Esophagus muscularis mucosa (tissue), 4 donors: ENCODE results near the gene PLBD2. TPM values are rescaled to one million over a fixed set of nuclear protein-coding genes. Genes with fewer than 3 reads are reported as not detected.

Experiments used
- DNase-seq: peaks from one replicate; pipeline ENCODE4 v3.0.0-alpha.2; 2017; ENCODE audit errors: extremely low spot score
- H3K27ac ChIP-seq, 4 donors: fragments of 200-600 bp; sonication (generic); replicated peaks in 1 of 4; 1 replicate in 3 of 4; 2 replicates in 1 of 4; pipeline ENCODE4 v1.5.1; 2016 to 2019; ENCODE audit warnings: mild to moderate bottlenecking in 1 of 4
- H3K27me3 ChIP-seq, 4 donors: fragments of 200-600 bp; sonication (generic); one replicate each; pipeline versions ENCODE4 v1.5.1 to v1.6.0; 2016 to 2019
- H3K36me3 ChIP-seq, 4 donors: fragments of 200-600 bp; sonication (generic); one replicate each; pipeline ENCODE4 v1.5.1; 2016 to 2019
- H3K4me1 ChIP-seq, 4 donors: fragments of 200-600 bp; sonication (generic); one replicate each; pipeline ENCODE4 v1.5.1; 2016 to 2019
- H3K4me3 ChIP-seq, 4 donors: fragments of 200-600 bp; sonication (generic); 1 replicate in 2 of 4; 2 replicates in 2 of 4; pipeline ENCODE4 v1.5.1; 2016 to 2019; ENCODE audit warnings: mild to moderate bottlenecking in 4 of 4, moderate library complexity in 1 of 4
- H3K9me3 ChIP-seq, 4 donors: fragments of 200-600 bp; sonication (generic); 1 replicate in 3 of 4; 2 replicates in 1 of 4; pipeline ENCODE4 v1.5.1; 2016 to 2019
- EP300 ChIP-seq: sonication (generic); formaldehyde crosslinking; IDR thresholded peaks from one replicate; pipeline ENCODE4 v1.6.1; 2017; ENCODE audit warnings: antibody characterized with exemption
- POLR2A ChIP-seq: fragments of 450-650 bp; IDR thresholded peaks from one replicate; pipeline ENCODE4 v1.6.1; 2017; ENCODE audit warnings: antibody characterized with exemption, moderate library complexity, mild to moderate bottlenecking, low read depth
- POLR2AphosphoS5 ChIP-seq, 2 donors: sonication (generic); formaldehyde crosslinking; IDR thresholded peaks; one replicate each; pipeline ENCODE4 v1.6.1; 2017; ENCODE audit warnings: antibody characterized with exemption in 2 of 2
- WGBS: methylation state at CpG from one replicate; pipeline ENCODE4 v1.1.5; 2018; 5-methylcytosine and 5-hydroxymethylcytosine counted together
- intact Hi-C: fragments of 100-400 bp; cut with DNase I; formaldehyde crosslinking; loops from one replicate; pipeline ENCODE4 v1.15.1; 2023
- total RNA-seq, 4 donors: library from RNA; depleted of rRNA; stranded (reverse); fragments of >200 nt; gene quantifications; one replicate each; pipeline versions ENCODE4 v1.1.0 to v1.2.1, GENCODE V29; 2016
- TF ChIP-seq, protein P1 (sequence below), 3 experiments: fragments of 200-600 bp in 2 of 3; fragments of 450-650 bp in 1 of 3; sonication (generic) in 2 of 3; IDR thresholded peaks; one replicate each; pipeline ENCODE4 v1.5.1; 2017 to 2019; ENCODE audit warnings: antibody characterized with exemption in 3 of 3, mild to moderate bottlenecking in 2 of 3, moderate library complexity in 1 of 3

The PLBD2 gene
- total RNA-seq, 4 donors from 2014 or later = 30.2 to 60.9 (median 33.1) TPM

DNA sequence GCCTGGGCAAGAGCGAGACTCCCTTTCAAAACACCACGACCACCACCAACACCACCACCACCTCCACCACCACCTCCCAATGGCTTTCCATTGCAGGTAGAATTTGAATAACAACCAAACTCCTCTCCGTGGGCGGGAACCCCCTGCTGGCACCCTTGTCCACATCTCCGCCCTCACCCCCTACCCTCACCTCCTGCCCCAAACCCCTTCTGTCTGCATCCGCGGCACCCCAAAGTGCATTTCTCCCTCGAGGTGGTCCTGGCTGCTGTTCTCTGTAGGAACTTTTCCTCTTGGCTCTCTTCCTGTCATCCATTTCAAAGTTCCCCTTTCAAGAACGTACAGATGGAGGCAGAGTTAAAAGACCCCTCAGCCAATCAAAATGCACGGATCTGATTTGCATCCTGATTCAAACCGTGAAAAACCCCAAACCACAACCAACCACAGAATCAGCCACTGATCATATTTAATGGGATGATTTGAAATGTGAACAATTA is 67.6 kb downstream of the PLBD2 start:
- H3K9me3 ChIP-seq = no peaks in the 10 kb centered on the region
- H3K4me3 ChIP-seq = no peak overlapping the region
- H3K27me3 ChIP-seq = peaks cover 0 to 10% (median 0%) of the 10 kb centered on the region in 4 donors
- no peak for DNase-seq
- peaks cover 8 to 17% (median 16%) of the 10 kb centered on the region in 4 donors for H3K4me1 ChIP-seq
- no peak overlapping the region for H3K27ac ChIP-seq
- no peaks in the 10 kb centered on the region for H3K36me3 ChIP-seq
- intact Hi-C loops = loop anchor here (10.0 kb wide), 2 partner anchors 111 to 221 kb away; no protein-coding TSS in a partner anchor
- WGBS = 40% methylated on average over 9 of the region's 11 CpGs
- no peak for TF ChIP-seq EP300
- no peak for TF ChIP-seq POLR2A
- TF ChIP-seq, protein P1, sequence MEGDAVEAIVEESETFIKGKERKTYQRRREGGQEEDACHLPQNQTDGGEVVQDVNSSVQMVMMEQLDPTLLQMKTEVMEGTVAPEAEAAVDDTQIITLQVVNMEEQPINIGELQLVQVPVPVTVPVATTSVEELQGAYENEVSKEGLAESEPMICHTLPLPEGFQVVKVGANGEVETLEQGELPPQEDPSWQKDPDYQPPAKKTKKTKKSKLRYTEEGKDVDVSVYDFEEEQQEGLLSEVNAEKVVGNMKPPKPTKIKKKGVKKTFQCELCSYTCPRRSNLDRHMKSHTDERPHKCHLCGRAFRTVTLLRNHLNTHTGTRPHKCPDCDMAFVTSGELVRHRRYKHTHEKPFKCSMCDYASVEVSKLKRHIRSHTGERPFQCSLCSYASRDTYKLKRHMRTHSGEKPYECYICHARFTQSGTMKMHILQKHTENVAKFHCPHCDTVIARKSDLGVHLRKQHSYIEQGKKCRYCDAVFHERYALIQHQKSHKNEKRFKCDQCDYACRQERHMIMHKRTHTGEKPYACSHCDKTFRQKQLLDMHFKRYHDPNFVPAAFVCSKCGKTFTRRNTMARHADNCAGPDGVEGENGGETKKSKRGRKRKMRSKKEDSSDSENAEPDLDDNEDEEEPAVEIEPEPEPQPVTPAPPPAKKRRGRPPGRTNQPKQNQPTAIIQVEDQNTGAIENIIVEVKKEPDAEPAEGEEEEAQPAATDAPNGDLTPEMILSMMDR (IDR thresholded peaks at IDR 0.05) = no peak
- TF ChIP-seq POLR2AphosphoS5 (IDR thresholded peaks at IDR 0.05) = no peak

DNA sequence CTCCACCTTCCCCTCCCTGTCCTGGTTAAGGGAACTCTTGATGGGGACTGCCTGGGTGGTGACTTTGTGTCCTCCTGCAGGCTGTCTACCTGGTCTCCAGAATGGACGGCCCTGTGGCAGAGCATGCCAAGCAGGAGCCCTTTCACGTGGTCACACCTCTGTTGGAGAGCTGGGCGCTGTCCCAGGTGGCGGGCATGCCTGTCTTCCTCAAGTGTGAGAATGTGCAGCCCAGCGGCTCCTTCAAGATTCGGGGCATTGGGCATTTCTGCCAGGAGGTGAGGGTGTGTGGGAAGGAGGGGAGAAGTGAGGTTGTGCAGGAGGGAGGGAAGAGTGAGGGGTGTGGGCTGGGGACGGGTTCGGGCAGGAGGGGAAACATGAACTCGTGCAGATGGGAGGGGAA is 69.5 kb downstream of the PLBD2 start:
- Histone ChIP-seq H3K27me3 (peaks cover 0 to 10% (median 0%) of the 10 kb centered on the region in 4 donors), H3K4me1 (peaks cover 2 to 3% (median 3%) of the 10 kb centered on the region in 4 donors), H3K9me3 (no peaks in the 10 kb centered on the region), H3K4me3 (no peak overlapping the region), H3K27ac (no peak overlapping the region), H3K36me3 (no peaks in the 10 kb centered on the region)
- WGBS = 73% methylated on average over 9 of the region's 9 CpGs
- TF ChIP-seq POLR2A (no peak), POLR2AphosphoS5 (IDR thresholded peaks at IDR 0.05) (no peak), EP300 (no peak)
- TF ChIP-seq, protein P1 (IDR thresholded peaks at IDR 0.05) = no peak
- intact Hi-C loops = loop anchor here (10.0 kb wide), 2 partner anchors 113 to 223 kb away; no protein-coding TSS in a partner anchor
- DNase-seq = no peak

DNA sequence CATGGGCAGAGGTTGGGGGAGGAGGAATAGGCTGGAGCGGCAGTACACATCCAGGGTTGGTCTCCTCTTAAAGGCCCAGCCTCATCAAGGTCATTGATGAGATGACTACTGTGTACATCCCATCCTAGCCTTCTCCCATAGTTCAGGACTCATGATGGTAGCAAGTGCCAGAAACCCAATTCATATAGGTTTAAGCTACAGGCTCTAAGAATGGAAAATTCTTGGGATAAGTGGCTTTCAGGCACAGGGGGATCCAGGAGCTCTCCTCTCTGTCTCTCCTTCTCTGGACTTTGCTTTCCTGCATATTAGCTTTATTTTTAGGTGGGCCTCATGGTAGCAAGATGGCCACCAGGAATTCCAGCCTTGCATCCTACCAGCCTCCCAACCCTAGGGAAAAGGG is 70.1 kb downstream of the PLBD2 start:
- no peaks in the 10 kb centered on the region for H3K36me3 ChIP-seq
- H3K27ac ChIP-seq = no peak overlapping the region
- no peaks in the 10 kb centered on the region for H3K9me3 ChIP-seq
- DNase-seq = no peak
- WGBS = 100% methylated on average over 1 of the region's 1 CpG
- H3K4me1 ChIP-seq = no peaks in the 10 kb centered on the region
- peaks cover 0 to 10% (median 0%) of the 10 kb centered on the region in 4 donors for H3K27me3 ChIP-seq
- no peak overlapping the region for H3K4me3 ChIP-seq
- intact Hi-C loops = loop anchor here (10.0 kb wide), 2 partner anchors 114 to 224 kb away; no protein-coding TSS in a partner anchor
- TF ChIP-seq, protein P1 (IDR thresholded peaks at IDR 0.05) = no peak
- TF ChIP-seq POLR2A = no peak
- TF ChIP-seq POLR2AphosphoS5 (IDR thresholded peaks at IDR 0.05) = no peak
- no peak for TF ChIP-seq EP300

DNA sequence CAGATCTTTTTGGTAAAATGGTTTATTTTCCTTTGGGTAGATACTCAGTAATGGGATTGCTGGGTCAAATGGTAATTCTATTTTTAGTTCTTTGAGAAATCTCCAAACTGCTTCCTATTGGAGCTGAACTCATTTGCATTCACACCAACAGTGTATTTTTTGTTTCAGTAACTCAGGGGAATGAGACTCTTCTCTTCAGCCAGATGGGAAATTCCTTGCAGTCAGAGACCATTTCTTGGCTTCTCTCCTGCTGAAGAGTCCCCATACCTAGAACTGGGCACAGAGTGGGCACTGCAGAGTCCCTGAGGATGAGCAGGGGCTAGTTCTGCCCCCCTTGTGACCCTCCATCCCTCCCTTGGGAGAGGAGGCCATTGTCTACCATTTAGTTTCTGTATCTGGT is 74.6 kb downstream of the PLBD2 start:
- intact Hi-C loops = no loop called here
- Histone ChIP-seq H3K27me3 (peaks cover 0 to 10% (median 0%) of the 10 kb centered on the region in 4 donors), H3K4me3 (no peak overlapping the region), H3K27ac (no peak overlapping the region), H3K9me3 (no peaks in the 10 kb centered on the region), H3K36me3 (no peaks in the 10 kb centered on the region), H3K4me1 (no peaks in the 10 kb centered on the region)
- no peak for TF ChIP-seq EP300
- no peak for TF ChIP-seq POLR2AphosphoS5 (IDR thresholded peaks at IDR 0.05)
- TF ChIP-seq, protein P1 (IDR thresholded peaks at IDR 0.05) = no peak
- TF ChIP-seq POLR2A = no peak
- DNase-seq = no peak

DNA sequence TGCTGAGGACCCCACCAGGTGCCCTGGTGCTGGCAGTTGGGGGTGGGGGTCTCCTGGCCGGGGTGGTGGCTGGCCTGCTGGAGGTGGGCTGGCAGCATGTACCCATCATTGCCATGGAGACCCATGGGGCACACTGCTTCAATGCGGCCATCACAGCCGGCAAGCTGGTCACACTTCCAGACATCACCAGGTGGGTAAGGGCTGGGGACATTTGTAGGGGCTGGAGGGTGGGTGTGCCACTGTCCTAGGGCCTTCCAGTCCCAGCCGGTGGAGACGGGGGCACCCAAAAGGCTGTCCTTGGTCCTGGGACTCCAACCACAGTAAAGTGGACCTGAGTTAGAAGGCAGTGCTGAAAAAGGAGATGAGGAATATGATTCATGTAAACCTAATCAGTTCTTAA is 77.0 kb downstream of the PLBD2 start:
- Histone ChIP-seq H3K27ac (no peak overlapping the region), H3K27me3 (peaks cover 0 to 15% (median 0%) of the 10 kb centered on the region in 4 donors), H3K9me3 (no peaks in the 10 kb centered on the region), H3K4me3 (no peak overlapping the region), H3K36me3 (no peaks in the 10 kb centered on the region), H3K4me1 (no peaks in the 10 kb centered on the region)
- TF ChIP-seq EP300 = no peak
- TF ChIP-seq POLR2A = no peak
- no peak for TF ChIP-seq POLR2AphosphoS5 (IDR thresholded peaks at IDR 0.05)
- TF ChIP-seq, protein P1 (IDR thresholded peaks at IDR 0.05) = no peak
- 80% methylated on average over 3 of the region's 5 CpGs for WGBS
- DNase-seq = no peak
- intact Hi-C loops = no loop called here
